MM.1S (cell line): ENCODE measurements around the gene CETN1.

Source experiments
- DNase-seq: peaks from one replicate; pipeline ENCODE4 v3.0.0-alpha.2; 2015
- H2AFZ ChIP-seq: fragments of 300-600 bp; sonication (generic); 2 replicates; pipeline ENCODE4 v1.6.0; 2016; ENCODE audit warnings: antibody characterized with exemption, low read length
- H3F3A ChIP-seq: fragments of 300-600 bp; sonication (generic); 2 replicates; pipeline ENCODE4 v1.6.1; 2016; ENCODE audit warnings: mild to moderate bottlenecking, antibody characterized with exemption, low read length, moderate library complexity, mixed read lengths; ENCODE audit not compliant: insufficient read depth
- H3K27ac ChIP-seq: fragments of 300-600 bp; sonication (generic); 2 replicates; pipeline ENCODE4 v1.5.1; 2016; ENCODE audit warnings: mild to moderate bottlenecking, low read length
- H3K27me3 ChIP-seq: fragments of 300-600 bp; sonication (generic); replicated peaks from 2 replicates; pipeline ENCODE4 v1.6.0; 2016; ENCODE audit warnings: low read length; ENCODE audit not compliant: insufficient read depth
- H3K36me3 ChIP-seq: fragments of 300-600 bp; sonication (generic); replicated peaks from 2 replicates; pipeline ENCODE4 v1.6.1; 2016; ENCODE audit warnings: mild to moderate bottlenecking, low read length, mixed read lengths; ENCODE audit not compliant: insufficient read depth
- H3K4me1 ChIP-seq: fragments of 300-600 bp; sonication (generic); 2 replicates; pipeline ENCODE4 v1.6.1; 2016; ENCODE audit warnings: low read length, mixed read lengths
- H3K4me2 ChIP-seq: fragments of 300-600 bp; sonication (generic); 2 replicates; pipeline ENCODE4 v1.6.0; 2016; ENCODE audit warnings: low read depth, low read length
- H3K4me3 ChIP-seq: fragments of 300-600 bp; sonication (generic); 2 replicates; pipeline ENCODE4 v1.5.1; 2016; ENCODE audit warnings: low read length, mixed read lengths
- H3K79me2 ChIP-seq: fragments of 300-600 bp; sonication (generic); 2 replicates; pipeline ENCODE4 v1.6.1; 2016; ENCODE audit warnings: mixed run types, low read length, mixed read lengths
- H3K9ac ChIP-seq: fragments of 300-600 bp; sonication (generic); 2 replicates; pipeline ENCODE4 v1.6.1; 2016; ENCODE audit warnings: low read length, mixed read lengths
- H3K9me2 ChIP-seq: fragments of 300-600 bp; sonication (generic); replicated peaks from 2 replicates; pipeline ENCODE4 v1.6.1; 2016; ENCODE audit warnings: mild to moderate bottlenecking, low read length, mixed read lengths; ENCODE audit not compliant: insufficient read depth
- H3K9me3 ChIP-seq: fragments of 300-600 bp; sonication (generic); replicated peaks from 2 replicates; pipeline ENCODE4 v1.6.1; 2016; ENCODE audit warnings: mild to moderate bottlenecking, low read length, mixed read lengths; ENCODE audit not compliant: insufficient read depth
- H4K20me1 ChIP-seq: fragments of 300-600 bp; sonication (generic); 2 replicates; pipeline ENCODE4 v1.6.1; 2016; ENCODE audit warnings: mild to moderate bottlenecking, low read length, moderate library complexity, mixed read lengths; ENCODE audit not compliant: insufficient read depth
- CTCF ChIP-seq: fragments of 300-600 bp; sonication (generic); IDR thresholded peaks from 2 replicates; pipeline ENCODE4 v1.5.1; 2016; ENCODE audit warnings: antibody characterized with exemption, low read length, mixed read lengths
- EZH2 ChIP-seq: fragments of 300-600 bp; sonication (generic); optimal IDR thresholded peaks from 2 replicates; pipeline ENCODE3; 2017; ENCODE audit warnings: low read depth, mild to moderate bottlenecking, antibody characterized with exemption, low read length, mixed read lengths
- EZH2phosphoT487 ChIP-seq: fragments of 300-600 bp; sonication (generic); IDR thresholded peaks from 2 replicates; pipeline ENCODE4 v1.6.1; 2018; ENCODE audit warnings: antibody characterized with exemption, low read length

The CETN1 gene

GRCh38 chr18:551404-552061 lies 28.6 kb upstream of the CETN1 start:
- Histone ChIP-seq H2AFZ (no peak overlapping the region; the same call in 1 of the 2 replicates), H4K20me1 (no peaks in the 10 kb centered on the region), H3K4me3 (no peak overlapping the region), H3K27ac (no peak overlapping the region), H3K9me2 (no peaks in the 10 kb centered on the region), H3F3A (no peaks in the 10 kb centered on the region), H3K4me2 (no peak overlapping the region), H3K79me2 (no peaks in the 10 kb centered on the region), H3K4me1 (no peaks in the 10 kb centered on the region), H3K9ac (no peak overlapping the region), H3K36me3 (no peaks in the 10 kb centered on the region), H3K27me3 (no peaks in the 10 kb centered on the region), H3K9me3 (no peaks in the 10 kb centered on the region)
- TF ChIP-seq EZH2: no peak
- TF ChIP-seq CTCF: no peak
- no peak for TF ChIP-seq EZH2phosphoT487
- no peak for DNase-seq

GRCh38 chr18:555705-556457 lies 24.3 kb upstream of the CETN1 start:
- no peaks in the 10 kb centered on the region for H3F3A ChIP-seq
- no peak for TF ChIP-seq EZH2
- TF ChIP-seq EZH2phosphoT487: no peak
- TF ChIP-seq CTCF: no peak
- H3K9ac ChIP-seq: no peak overlapping the region
- H3K27ac ChIP-seq: no peak overlapping the region
- H3K4me3 ChIP-seq: no peak overlapping the region
- H3K9me3 ChIP-seq: no peaks in the 10 kb centered on the region
- no peaks in the 10 kb centered on the region for H3K27me3 ChIP-seq
- H3K4me1 ChIP-seq: no peaks in the 10 kb centered on the region
- no peaks in the 10 kb centered on the region for H4K20me1 ChIP-seq
- no peaks in the 10 kb centered on the region for H3K36me3 ChIP-seq
- no peak for DNase-seq
- H3K9me2 ChIP-seq: no peaks in the 10 kb centered on the region
- H3K79me2 ChIP-seq: no peaks in the 10 kb centered on the region
- H3K4me2 ChIP-seq: no peak overlapping the region
- no peak overlapping the region for H2AFZ ChIP-seq

- Histone ChIP-seq H3K27me3 (no peaks in the 10 kb centered on the region), H3K4me3 (no peak overlapping the region), H4K20me1 (no peaks in the 10 kb centered on the region), H3K4me1 (no peaks in the 10 kb centered on the region), H3K36me3 (no peaks in the 10 kb centered on the region), H3K27ac (no peak overlapping the region), H3K9me2 (no peaks in the 10 kb centered on the region), H2AFZ (no peak overlapping the region), H3K4me2 (no peak overlapping the region), H3K9me3 (no peaks in the 10 kb centered on the region), H3K79me2 (no peaks in the 10 kb centered on the region), H3F3A (no peaks in the 10 kb centered on the region), H3K9ac (no peak overlapping the region)
- TF ChIP-seq EZH2phosphoT487: no peak
- no peak for TF ChIP-seq CTCF
- TF ChIP-seq EZH2: no peak
- DNase-seq: no peak
These were observed 15.2 kb upstream of the CETN1 start for GRCh38 chr18:564708-565561.
